Brain pericyte (primary cell): ENCODE results near the gene OSBP.

Experiments used
- DNase-seq: peaks from one replicate; pipeline ENCODE4 v3.0.0-alpha.2; 2012; ENCODE audit warnings: low read depth, low spot score

OSBP gene

GRCh38 chr11:59607703-59608454 lies 7.7 kb downstream of the OSBP start:
- no peak for DNase-seq

GRCh38 chr11:59602432-59602831 lies 13.1 kb downstream of the OSBP start:
- no peak for DNase-seq

- DNase-seq: no peak
Measured at GRCh38 chr11:59601788-59602187, 13.8 kb downstream of the OSBP start.

DNA sequence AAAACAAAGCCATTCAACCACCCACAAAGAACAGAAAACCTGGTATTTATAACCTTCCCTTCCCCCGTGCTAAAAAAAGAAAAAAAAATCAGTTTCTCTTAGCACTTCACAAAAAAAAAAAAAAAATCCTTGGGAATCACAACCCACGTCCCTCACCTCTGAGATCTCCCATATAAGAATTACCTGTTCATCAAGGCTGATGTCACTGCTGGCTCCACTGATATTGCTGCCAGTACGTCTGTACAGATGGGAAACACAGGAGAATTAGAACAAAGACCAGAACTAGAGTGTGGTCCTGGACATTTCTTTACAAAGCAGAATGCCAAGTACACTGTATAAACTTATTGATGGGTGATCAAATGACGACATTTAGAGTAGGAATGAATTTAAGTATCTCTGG lies 14.9 kb downstream of the OSBP start:
- no peak for DNase-seq

GRCh38 chr11:59600234-59600633 lies 15.3 kb downstream of the OSBP start:
- no peak for DNase-seq

GRCh38 chr11:59598961-59599360 lies 16.6 kb downstream of the OSBP start:
- no peak for DNase-seq

DNA sequence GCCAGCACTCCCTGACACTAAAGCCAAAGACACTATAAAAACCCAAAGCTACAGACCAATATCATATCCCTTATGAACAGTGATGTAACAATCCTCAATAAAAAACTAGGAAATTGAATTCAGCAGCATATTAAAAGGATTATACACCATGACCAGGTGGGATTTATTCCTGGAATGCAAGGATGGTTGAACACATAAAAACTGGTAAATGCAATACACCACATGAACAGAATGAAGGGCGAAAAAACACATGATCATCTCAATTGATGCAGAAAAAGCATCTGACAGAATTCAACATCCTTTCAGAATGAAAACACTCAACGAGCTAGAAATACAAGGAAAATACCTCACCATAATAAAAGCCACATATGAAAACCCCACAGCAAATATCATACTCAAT lies 31.3 kb downstream of the OSBP start:
- no peak for DNase-seq

GRCh38 chr11:59582006-59582405 lies 33.6 kb downstream of the OSBP start:
- DNase-seq: no peak

- no peak for DNase-seq
Measured at GRCh38 chr11:59578369-59578768, 37.2 kb downstream of the OSBP start.

- DNase-seq: no peak
Measured at GRCh38 chr11:59575505-59575904, 40.1 kb downstream of the OSBP start.

GRCh38 chr11:59574932-59575502 lies 40.6 kb downstream of the OSBP start:
- DNase-seq: no peak

- DNase-seq: no peak
Measured at GRCh38 chr11:59574467-59574866, 41.1 kb downstream of the OSBP start.

DNA sequence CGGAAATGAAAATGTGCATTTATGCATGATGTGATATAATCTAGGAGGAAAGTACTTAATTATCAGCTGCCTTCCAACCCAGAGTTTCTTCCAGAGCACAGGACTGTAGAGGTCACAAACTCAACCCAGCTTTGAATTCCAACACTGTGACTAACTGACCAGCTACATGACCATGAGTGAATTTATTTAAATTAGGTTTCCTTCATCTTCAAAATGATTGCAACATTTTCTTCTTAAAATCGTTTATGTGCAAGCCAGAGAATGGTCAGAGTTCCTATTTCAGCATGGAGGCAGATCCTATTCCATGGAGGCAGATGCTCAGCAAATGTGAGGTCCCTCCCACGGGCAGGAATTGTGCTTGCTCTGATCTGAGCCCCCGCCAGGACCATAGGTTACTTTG lies 42.4 kb downstream of the OSBP start:
- DNase-seq: no peak

- DNase-seq: no peak
Measured at GRCh38 chr11:59572091-59572490, 43.5 kb downstream of the OSBP start.

GRCh38 chr11:59562292-59562691 lies 53.3 kb downstream of the OSBP start:
- DNase-seq: no peak

DNA sequence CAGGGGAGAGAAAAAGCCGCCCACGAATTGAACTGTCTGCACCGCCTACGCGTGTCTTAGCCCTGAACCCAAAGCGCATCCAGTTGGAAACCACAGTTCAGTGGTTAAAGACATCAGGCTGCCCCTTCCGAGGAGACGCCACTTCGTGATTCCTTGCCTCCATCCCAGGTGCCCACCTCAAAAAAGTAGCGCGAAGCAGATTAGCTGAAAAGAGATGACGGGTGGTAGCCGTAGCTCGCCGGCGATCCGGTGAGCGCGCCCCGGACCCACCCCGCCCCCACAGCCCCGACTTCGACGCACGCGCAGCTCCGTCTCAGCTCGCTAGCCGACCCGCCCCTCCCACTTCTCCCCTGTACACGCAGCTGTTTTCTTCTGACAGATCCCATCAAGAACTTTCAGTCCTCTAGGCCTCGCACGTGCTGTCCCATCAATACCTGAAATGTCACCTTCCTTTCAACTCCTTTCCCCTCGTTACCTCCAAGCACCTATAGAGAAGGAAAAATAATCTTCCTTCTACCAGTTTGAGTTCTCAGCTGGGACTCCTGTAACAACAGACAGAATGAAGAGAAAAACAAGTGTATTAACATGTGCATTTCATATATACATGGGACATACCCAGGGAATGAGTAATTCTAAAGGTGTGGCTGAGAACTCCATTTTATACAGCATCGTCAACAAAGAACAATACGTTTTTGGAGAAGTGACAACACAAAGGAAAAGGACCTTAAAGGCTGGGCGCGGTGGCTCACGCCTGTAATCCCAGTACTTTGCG lies 54.7 kb downstream of the OSBP start:
- DNase-seq: no peak

- DNase-seq: peak; percentile 47
Measured at GRCh38 chr11:59560290-59560701, 55.3 kb downstream of the OSBP start.

GRCh38 chr11:59559886-59560285 lies 55.7 kb downstream of the OSBP start:
- no peak for DNase-seq

- DNase-seq: no peak
Measured at GRCh38 chr11:59558270-59558643, 57.3 kb downstream of the OSBP start.

- no peak for DNase-seq
Measured at GRCh38 chr11:59556917-59557348, 58.6 kb downstream of the OSBP start.

DNA sequence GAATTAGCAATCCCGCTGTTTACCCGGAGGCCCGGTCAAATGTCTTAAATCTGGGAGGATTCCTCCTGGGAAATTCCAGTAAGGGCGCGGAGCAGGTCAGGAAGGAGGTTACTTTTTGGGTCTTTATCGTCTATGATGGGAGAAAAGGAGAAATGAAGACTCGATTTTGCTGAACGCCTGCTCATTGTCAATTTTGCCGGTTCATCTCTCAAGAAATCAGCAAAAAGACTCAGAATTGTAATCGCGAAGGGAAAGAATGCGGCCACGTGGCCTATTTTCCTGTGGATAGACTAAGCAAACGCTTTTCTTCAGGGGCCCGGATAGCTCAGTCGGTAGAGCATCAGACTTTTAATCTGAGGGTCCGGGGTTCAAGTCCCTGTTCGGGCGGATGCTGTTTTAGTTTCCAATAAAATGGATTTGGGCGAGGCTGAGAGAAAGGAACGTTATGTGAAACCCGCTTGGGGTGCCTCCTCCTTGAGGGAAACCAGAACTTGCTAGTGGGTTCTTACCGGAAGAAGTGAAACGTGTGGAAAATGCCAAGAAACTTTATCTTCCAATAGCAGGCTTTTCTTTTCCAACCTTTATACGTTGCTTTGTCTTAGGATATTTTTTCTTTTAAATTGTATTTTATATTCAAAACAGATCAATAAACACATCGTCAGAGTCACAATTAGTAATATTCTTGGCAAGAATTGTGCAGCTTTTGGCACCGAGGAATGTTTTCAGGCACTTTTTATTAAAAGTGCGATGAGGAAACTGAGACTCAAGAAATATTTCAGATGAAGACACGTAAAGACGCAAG lies 59.3 kb downstream of the OSBP start:
- DNase-seq: no peak

DNA sequence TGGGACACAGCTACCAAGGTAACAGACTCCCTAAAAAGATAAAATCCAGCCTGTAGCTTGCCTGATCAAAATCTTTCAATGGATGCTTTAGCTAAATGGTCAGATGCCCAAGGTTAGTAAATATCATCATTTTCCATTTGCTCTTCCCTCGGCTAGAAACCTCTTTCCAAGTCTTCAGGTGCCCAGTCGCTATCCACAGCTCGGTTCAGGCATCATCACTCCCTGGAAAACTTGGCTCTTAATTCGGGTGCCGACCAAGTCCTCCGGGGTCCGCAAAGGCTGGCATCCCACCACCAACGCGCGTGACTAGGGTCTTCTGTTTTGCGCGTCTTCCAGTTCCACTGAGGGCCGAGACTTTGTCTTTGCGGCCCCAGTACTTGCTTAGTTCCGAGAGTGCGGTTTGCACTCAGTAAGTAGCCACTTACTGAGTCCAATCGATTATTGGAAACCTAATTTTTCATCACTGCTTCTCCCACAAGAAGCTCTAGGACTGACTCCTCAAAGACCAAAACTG lies 59.9 kb downstream of the OSBP start:
- DNase-seq: no peak
